HG03039 (cell line): Measurements from ENCODE around the gene ARHGAP6.
A peak's percentile ranks its signal among the peaks of the same experiment; 100 is the strongest.
"Not testable (repeated sequence)": the region's sequence is repeated elsewhere in the genome, so short reads cannot be mapped to it uniquely, and the experiment has no call there.

Experiments used
- ATAC-seq: cut with Tn5 transposase; IDR thresholded peaks from one replicate; pipeline ENCODE4 v1.9.1; 2021; ENCODE audit warnings: mild to moderate bottlenecking, moderate library complexity; ENCODE audit not compliant: unreplicated experiment

ARHGAP6 gene

GRCh38 chrX:11367609-11368430 lies 297.9 kb downstream of the ARHGAP6 start:
- no peak for ATAC-seq

GRCh38 chrX:11366998-11367595 lies 298.6 kb downstream of the ARHGAP6 start:
- ATAC-seq = no peak

GRCh38 chrX:11365426-11365825 lies 300.3 kb downstream of the ARHGAP6 start:
- ATAC-seq = no peak

- no peak for ATAC-seq
Measured at GRCh38 chrX:11364835-11365234, 300.9 kb downstream of the ARHGAP6 start.

- ATAC-seq = not testable (repeated sequence)
Measured at GRCh38 chrX:11363825-11364224, 301.9 kb downstream of the ARHGAP6 start.

GRCh38 chrX:11363069-11363594 lies 302.6 kb downstream of the ARHGAP6 start:
- ATAC-seq = peak; percentile 97

- not testable (repeated sequence) for ATAC-seq
Measured at GRCh38 chrX:11361666-11362065, 304.1 kb downstream of the ARHGAP6 start.

- not testable (repeated sequence) for ATAC-seq
Measured at GRCh38 chrX:11355944-11356343, 309.8 kb downstream of the ARHGAP6 start.

GRCh38 chrX:11355259-11355909 lies 310.3 kb downstream of the ARHGAP6 start:
- ATAC-seq = no peak

GRCh38 chrX:11352296-11352741 lies 313.4 kb downstream of the ARHGAP6 start:
- no peak for ATAC-seq

- ATAC-seq = no peak
Measured at GRCh38 chrX:11351375-11352295, 314.1 kb downstream of the ARHGAP6 start.

GRCh38 chrX:11349661-11350337 lies 315.9 kb downstream of the ARHGAP6 start:
- ATAC-seq = no peak

- no peak for ATAC-seq
Measured at GRCh38 chrX:11349020-11349419, 316.7 kb downstream of the ARHGAP6 start.

- no peak for ATAC-seq
Measured at GRCh38 chrX:11347300-11347699, 318.4 kb downstream of the ARHGAP6 start.

GRCh38 chrX:11346121-11346682 lies 319.5 kb downstream of the ARHGAP6 start:
- ATAC-seq = no peak

GRCh38 chrX:11342673-11343072 lies 323.0 kb downstream of the ARHGAP6 start:
- no peak for ATAC-seq

- peak; percentile 56 for ATAC-seq
Measured at GRCh38 chrX:11341274-11342201, 324.2 kb downstream of the ARHGAP6 start.

GRCh38 chrX:11337292-11338009 lies 328.3 kb downstream of the ARHGAP6 start:
- ATAC-seq = no peak
